PFSK-1 (cell line): ENCODE measurements around the gene ADAM15.
A peak's percentile ranks its signal among the peaks of the same experiment; 100 is the strongest.

ENCODE experiments used
- FOXP2 ChIP-seq: optimal IDR thresholded peaks from 2 replicates; pipeline ENCODE3; 2011; ENCODE audit warnings: borderline replicate concordance, control low read depth, inconsistent platforms; ENCODE audit not compliant: insufficient read depth; ENCODE audit errors: extremely low read length, extremely low read depth
- POLR2AphosphoS5 ChIP-seq: IDR thresholded peaks from 2 replicates; pipeline ENCODE4 v1.6.1; 2012; ENCODE audit warnings: low read depth, mild to moderate bottlenecking, control low read depth, low read length, moderate library complexity
- REST ChIP-seq, 2 experiments: IDR thresholded peaks; 2 replicates each; pipeline versions ENCODE4 v1.6.1 to v1.8.0; 2011 to 2012; ENCODE audit warnings: low read depth in 2 of 2, low read length in 2 of 2, control low read depth in 1 of 2, inconsistent platforms in 1 of 2, mild to moderate bottlenecking in 1 of 2, moderate library complexity in 1 of 2; ENCODE audit not compliant: insufficient read depth in 1 of 2
- SIN3A ChIP-seq: IDR thresholded peaks from 2 replicates; pipeline ENCODE4 v1.6.1; 2012; ENCODE audit warnings: mild to moderate bottlenecking, low read length, moderate library complexity, borderline replicate concordance; ENCODE audit not compliant: insufficient read depth
- TAF1 ChIP-seq: IDR thresholded peaks from 2 replicates; pipeline ENCODE4 v1.6.1; 2012; ENCODE audit warnings: low read length, control low read depth, borderline replicate concordance; ENCODE audit not compliant: insufficient read depth

The ADAM15 gene

DNA sequence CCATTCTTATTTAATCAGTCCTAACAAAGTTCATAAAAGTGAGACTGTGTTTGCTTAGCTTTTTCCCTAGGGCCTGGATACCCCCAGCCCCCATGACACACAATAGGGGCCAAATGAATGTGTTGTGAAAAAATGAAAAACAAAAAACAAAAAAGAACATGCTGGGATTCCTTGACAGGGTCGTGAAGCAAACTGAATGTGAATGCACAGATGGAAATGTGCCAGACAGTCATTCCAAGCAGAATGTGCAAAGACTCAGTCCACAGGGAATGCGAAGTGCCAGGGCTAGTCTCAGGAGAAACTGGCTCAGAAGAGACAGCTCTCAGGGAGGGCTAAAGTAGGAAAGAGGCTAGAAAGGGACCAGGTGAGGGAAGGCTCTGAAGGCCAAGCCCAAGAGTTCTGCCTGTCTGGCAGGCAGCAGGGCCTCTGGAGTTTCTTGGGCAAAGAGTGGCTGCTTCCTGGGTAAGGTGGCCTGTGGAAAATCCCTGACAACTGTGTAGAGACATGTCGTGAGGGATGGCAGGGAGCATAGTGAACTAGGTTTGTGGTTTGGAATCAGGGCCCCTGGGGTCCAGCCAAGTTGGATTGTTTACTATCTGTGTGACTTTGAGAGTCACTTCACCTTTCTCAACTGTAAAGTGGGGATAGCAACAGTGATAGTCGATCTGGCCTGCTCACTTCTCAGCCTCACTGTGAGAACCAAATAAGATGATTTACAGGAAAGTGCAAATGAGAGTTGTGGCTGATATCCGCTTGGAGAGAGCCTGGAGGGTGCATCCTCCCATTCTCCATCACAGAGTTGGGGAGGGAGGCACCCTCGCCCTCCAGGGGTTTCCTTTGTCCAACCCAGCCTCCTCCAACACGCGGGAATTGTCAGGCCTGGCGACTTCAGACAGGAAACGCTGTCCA, 1.2 kb upstream of the ADAM15 start:
- 0 out of 4 replicates have a peak, but pooled peaks of 1 of the 2 experiments have one; percentile 57 for TF ChIP-seq REST (IDR thresholded peaks at IDR 0.05; ENCODE audit: insufficient read depth in 1 of 2, low read depth in 2 of 2, low read length in 2 of 2)
- no peak for TF ChIP-seq FOXP2
- TF ChIP-seq TAF1 = no peak

GRCh38 chr1:155051342-155051776, 243 bp downstream of the ADAM15 start:
- TF ChIP-seq FOXP2 (no peak), POLR2AphosphoS5 (peak; percentile 64), SIN3A (no peak), REST (IDR thresholded peaks at IDR 0.05; ENCODE audit: insufficient read depth in 1 of 2, low read depth in 2 of 2, low read length in 2 of 2) (no peak), TAF1 (peak; percentile 54; the same call in 1 of the 2 replicates)

- peak; percentile 61; the same call in 1 of the 2 replicates for TF ChIP-seq SIN3A
- no peak for TF ChIP-seq REST (IDR thresholded peaks at IDR 0.05; ENCODE audit: insufficient read depth in 1 of 2, low read depth in 2 of 2, low read length in 2 of 2)
- TF ChIP-seq TAF1 = no peak
- no peak for TF ChIP-seq FOXP2
- no peak for TF ChIP-seq POLR2AphosphoS5
Observed at GRCh38 chr1:155051777-155052398, 772 bp downstream of the ADAM15 start.

- TF ChIP-seq REST (IDR thresholded peaks at IDR 0.05; ENCODE audit: insufficient read depth in 1 of 2, low read depth in 2 of 2, low read length in 2 of 2) (no peak), POLR2AphosphoS5 (no peak), TAF1 (no peak), FOXP2 (no peak), SIN3A (no peak)
Observed at GRCh38 chr1:155052439-155053395, 1.6 kb downstream of the ADAM15 start.
